ENCODE results near the gene ANKRD63.

Gene ANKRD63

DNA sequence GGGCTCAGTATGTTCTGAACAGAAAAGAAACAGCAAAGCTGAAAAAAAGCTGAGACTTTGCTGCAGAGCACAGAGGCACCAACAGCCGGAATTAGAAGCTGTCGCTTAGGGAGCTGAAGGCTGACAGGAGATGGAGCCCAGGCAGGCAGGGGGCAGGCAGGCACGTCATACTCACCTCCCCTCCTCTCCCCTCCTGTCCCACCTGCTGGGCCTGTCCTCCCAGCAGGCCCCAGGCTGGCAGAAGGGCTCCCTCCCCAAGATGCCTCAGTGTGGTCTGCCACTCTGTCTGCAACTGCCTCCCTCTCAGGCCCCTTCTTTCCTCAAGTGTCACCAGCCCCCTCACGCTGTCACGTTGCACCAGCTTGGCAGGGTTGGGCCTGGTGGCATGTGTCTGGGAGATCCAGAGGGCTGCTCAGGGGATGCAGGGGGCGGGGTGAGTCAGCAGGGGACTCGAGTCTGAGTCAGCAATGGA, 3.2 kb upstream of the ANKRD63 start:
- Histone ChIP-seq H3K4me1 (ENCODE audit: control insufficient read depth, insufficient read depth, low read length) (peaks cover 63% of the 10 kb centered on the region), H3K36me3 (ENCODE audit: control insufficient read depth in 2 of 2, insufficient read depth in 2 of 2, low read length in 2 of 2) (no peaks in the 10 kb centered on the region), H3K9me3 (ENCODE audit: control insufficient read depth in 2 of 2, low read length in 2 of 2) (no peaks in the 10 kb centered on the region), H3K4me3 (ENCODE audit: low read length in 2 of 2) (no peak overlapping the region), H3K27me3 (ENCODE audit: control insufficient read depth in 1 of 2, insufficient read depth in 2 of 2, low read length in 2 of 2) (peaks cover 3 to 23% of the 10 kb centered on the region in 2 donors), H3K9ac (ENCODE audit: low read length in 2 of 2) (no peak overlapping the region), H3K27ac (ENCODE audit: low read length) (peak overlapping the region; percentile 62)

DNA sequence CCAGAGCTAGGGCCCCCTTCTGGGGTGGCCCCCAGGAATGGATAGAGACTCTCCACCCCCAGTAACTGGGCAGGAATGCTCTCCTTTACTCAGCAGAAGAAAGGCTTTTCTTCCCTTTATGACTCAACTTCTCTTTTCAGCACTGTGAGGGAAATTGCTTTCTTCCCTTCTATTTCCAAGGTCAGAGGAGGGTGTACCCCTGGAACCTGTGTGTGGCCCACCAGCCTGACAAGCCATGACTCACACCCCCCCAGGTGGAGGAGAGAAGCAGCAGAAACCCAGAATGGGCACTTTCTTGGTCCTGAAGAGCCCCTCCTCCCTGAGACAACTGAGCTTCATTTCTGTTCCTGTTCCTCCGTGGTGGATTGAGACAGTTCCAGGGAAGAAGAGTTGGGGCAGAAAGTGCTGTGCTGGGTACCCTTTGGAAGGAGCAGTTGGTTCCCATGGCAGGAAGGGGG, 2.7 kb upstream of the ANKRD63 start:
- H3K4me3 ChIP-seq (ENCODE audit: low read length in 2 of 2), result no peak overlapping the region
- peaks cover 60% of the 10 kb centered on the region for H3K4me1 ChIP-seq (ENCODE audit: control insufficient read depth, insufficient read depth, low read length)
- no peaks in the 10 kb centered on the region for H3K9me3 ChIP-seq (ENCODE audit: control insufficient read depth in 2 of 2, low read length in 2 of 2)
- peaks cover 8 to 29% of the 10 kb centered on the region in 2 donors for H3K27me3 ChIP-seq (ENCODE audit: control insufficient read depth in 1 of 2, insufficient read depth in 2 of 2, low read length in 2 of 2)
- no peaks in the 10 kb centered on the region for H3K36me3 ChIP-seq (ENCODE audit: control insufficient read depth in 2 of 2, insufficient read depth in 2 of 2, low read length in 2 of 2)
- H3K9ac ChIP-seq (ENCODE audit: low read length in 2 of 2), result no peak overlapping the region
- H3K27ac ChIP-seq (ENCODE audit: low read length), result peak overlapping the region; percentile 62

DNA sequence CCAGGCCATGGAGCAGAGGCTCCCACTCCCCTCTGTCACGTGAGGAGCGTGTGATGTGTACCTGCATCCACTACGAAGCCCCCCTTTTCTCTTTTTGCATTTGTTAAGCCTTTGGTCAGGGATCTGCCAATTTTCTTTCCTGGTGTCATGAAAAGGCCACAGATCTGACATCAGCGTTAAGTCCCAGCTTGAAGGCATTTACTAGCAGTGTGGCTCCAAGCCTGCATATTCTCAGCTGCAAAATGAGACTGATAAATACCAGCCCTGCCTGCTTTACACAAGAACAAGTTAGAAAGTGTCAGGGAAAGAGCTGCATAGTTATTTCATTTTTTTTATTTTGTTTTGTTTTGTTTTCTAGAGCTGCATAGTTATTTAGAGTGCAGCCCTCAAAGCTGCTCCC, 2.3 kb upstream of the ANKRD63 start:
- Histone ChIP-seq H3K36me3 (ENCODE audit: control insufficient read depth in 2 of 2, insufficient read depth in 2 of 2, low read length in 2 of 2) (no peaks in the 10 kb centered on the region), H3K9me3 (ENCODE audit: control insufficient read depth in 2 of 2, low read length in 2 of 2) (no peaks in the 10 kb centered on the region), H3K9ac (ENCODE audit: low read length in 2 of 2) (peak overlapping the region in 1 of 2 donors; percentile 21), H3K4me3 (ENCODE audit: low read length in 2 of 2) (no peak overlapping the region), H3K27ac (ENCODE audit: low read length) (peak overlapping the region; percentile 62), H3K4me1 (ENCODE audit: control insufficient read depth, insufficient read depth, low read length) (peaks cover 60% of the 10 kb centered on the region), H3K27me3 (ENCODE audit: control insufficient read depth in 1 of 2, insufficient read depth in 2 of 2, low read length in 2 of 2) (peaks cover 10 to 33% of the 10 kb centered on the region in 2 donors)

DNA sequence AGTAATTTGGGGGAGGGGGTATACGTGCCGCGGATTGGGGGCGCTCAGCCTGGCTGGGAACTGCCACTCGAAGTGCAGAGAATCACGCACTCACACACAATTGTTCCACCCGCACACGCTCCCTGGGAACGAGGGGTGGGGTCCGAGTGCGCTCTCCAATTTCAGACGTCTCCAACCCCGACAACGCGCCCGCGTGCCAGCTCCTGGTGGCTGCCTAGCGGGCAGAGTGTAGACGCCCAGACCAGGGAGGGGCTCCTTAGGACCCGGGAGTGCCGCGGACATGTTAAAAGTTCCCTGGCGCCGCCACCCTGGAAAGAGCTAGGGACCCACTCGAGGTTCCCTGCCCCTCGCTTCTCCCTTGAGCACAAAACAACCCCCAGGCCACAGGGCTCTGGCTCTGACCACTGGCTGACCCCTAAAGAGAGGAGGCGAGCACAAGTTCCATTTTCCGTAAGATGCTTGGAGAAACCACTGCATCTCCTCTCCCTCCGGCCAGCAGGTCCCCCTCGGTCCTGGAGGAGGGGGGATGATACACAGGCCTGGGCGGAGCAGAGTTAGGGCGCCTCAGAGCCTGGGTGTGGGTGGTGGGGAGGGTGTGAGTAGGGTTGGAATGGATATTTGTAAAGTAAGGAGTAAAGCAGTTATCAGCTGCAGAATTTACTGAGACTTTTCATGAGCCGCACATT, 894 bp upstream of the ANKRD63 start:
- Histone ChIP-seq H3K9me3 (ENCODE audit: control insufficient read depth in 2 of 2, low read length in 2 of 2) (no peaks in the 10 kb centered on the region), H3K4me3 (ENCODE audit: low read length in 2 of 2) (no peak overlapping the region), H3K36me3 (ENCODE audit: control insufficient read depth in 2 of 2, insufficient read depth in 2 of 2, low read length in 2 of 2) (no peaks in the 10 kb centered on the region), H3K4me1 (ENCODE audit: control insufficient read depth, insufficient read depth, low read length) (peaks cover 59% of the 10 kb centered on the region), H3K27ac (ENCODE audit: low read length) (no peak overlapping the region), H3K9ac (ENCODE audit: low read length in 2 of 2) (no peak overlapping the region), H3K27me3 (ENCODE audit: control insufficient read depth in 1 of 2, insufficient read depth in 2 of 2, low read length in 2 of 2) (peaks cover 10 to 45% of the 10 kb centered on the region in 2 donors)

DNA sequence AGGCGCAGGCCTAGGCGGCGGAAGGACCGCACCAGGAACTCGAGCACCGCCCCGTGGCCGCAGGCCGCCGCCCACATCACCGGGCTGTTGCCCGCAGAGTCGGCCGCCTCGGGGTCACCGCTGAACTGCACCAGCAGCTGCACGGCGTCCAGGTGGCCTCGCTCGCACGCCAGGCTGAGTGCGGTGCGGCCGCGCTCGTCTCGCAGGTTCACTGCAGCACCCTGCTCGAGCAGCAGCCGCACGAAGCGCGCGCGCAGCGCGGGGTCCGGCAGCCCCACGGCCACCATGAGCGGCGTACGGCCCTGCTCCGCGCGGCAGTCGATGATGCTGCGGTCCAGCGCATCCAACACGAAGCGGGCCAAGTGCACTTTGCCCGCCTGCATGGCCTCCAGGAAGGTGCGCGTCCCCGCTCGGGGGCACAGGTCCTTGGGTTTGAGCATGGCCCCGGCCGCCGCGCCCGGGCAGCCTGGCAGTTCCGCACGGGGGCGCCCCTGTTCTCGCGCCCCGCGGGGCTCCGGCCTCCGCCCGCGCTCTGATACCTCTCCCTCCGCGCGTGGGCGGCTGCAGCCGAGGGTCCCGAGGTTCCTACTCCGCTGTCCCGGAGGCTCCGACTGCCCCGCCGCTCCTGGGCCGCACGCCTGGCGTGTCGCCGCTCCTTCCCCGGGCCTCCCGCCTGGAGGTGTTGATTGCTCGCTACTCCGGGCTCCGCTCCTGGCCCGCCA, 556 bp downstream of the ANKRD63 start:
- no peak overlapping the region for H3K27ac ChIP-seq (ENCODE audit: low read length)
- H3K4me1 ChIP-seq (ENCODE audit: control insufficient read depth, insufficient read depth, low read length), result peaks cover 55% of the 10 kb centered on the region
- no peak overlapping the region for H3K9ac ChIP-seq (ENCODE audit: low read length in 2 of 2)
- no peaks in the 10 kb centered on the region for H3K36me3 ChIP-seq (ENCODE audit: control insufficient read depth in 2 of 2, insufficient read depth in 2 of 2, low read length in 2 of 2)
- peaks cover 12 to 49% of the 10 kb centered on the region in 2 donors for H3K27me3 ChIP-seq (ENCODE audit: control insufficient read depth in 1 of 2, insufficient read depth in 2 of 2, low read length in 2 of 2)
- H3K9me3 ChIP-seq (ENCODE audit: control insufficient read depth in 2 of 2, low read length in 2 of 2), result no peaks in the 10 kb centered on the region
- H3K4me3 ChIP-seq (ENCODE audit: low read length in 2 of 2), result peak overlapping the region; percentile 53 to 74

DNA sequence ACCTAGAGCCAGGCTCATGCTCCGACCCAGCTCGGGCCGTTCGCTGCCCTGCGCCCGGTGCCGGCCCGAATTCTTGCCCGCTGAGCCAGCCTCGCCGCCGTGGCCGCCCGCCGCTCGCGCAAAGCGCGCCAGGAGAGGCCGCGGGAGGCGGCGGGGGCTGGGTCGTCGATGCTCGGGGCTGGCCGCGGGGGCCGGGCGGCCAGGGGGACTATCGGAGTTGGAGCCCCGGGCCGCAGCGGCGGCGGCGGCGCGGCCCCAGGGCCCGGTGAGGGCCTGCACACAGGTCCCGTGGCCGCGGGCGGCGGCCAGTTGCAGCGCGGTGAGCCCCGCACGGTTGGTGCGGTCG, 1.1 kb downstream of the ANKRD63 start:
- Histone ChIP-seq H3K4me1 (ENCODE audit: control insufficient read depth, insufficient read depth, low read length) (peaks cover 55% of the 10 kb centered on the region), H3K9ac (ENCODE audit: low read length in 2 of 2) (no peak overlapping the region), H3K27ac (ENCODE audit: low read length) (no peak overlapping the region), H3K9me3 (ENCODE audit: control insufficient read depth in 2 of 2, low read length in 2 of 2) (no peaks in the 10 kb centered on the region), H3K4me3 (ENCODE audit: low read length in 2 of 2) (peak overlapping the region; percentile 53 to 74), H3K36me3 (ENCODE audit: control insufficient read depth in 2 of 2, insufficient read depth in 2 of 2, low read length in 2 of 2) (no peaks in the 10 kb centered on the region), H3K27me3 (ENCODE audit: control insufficient read depth in 1 of 2, insufficient read depth in 2 of 2, low read length in 2 of 2) (peaks cover 12 to 49% of the 10 kb centered on the region in 2 donors)

DNA sequence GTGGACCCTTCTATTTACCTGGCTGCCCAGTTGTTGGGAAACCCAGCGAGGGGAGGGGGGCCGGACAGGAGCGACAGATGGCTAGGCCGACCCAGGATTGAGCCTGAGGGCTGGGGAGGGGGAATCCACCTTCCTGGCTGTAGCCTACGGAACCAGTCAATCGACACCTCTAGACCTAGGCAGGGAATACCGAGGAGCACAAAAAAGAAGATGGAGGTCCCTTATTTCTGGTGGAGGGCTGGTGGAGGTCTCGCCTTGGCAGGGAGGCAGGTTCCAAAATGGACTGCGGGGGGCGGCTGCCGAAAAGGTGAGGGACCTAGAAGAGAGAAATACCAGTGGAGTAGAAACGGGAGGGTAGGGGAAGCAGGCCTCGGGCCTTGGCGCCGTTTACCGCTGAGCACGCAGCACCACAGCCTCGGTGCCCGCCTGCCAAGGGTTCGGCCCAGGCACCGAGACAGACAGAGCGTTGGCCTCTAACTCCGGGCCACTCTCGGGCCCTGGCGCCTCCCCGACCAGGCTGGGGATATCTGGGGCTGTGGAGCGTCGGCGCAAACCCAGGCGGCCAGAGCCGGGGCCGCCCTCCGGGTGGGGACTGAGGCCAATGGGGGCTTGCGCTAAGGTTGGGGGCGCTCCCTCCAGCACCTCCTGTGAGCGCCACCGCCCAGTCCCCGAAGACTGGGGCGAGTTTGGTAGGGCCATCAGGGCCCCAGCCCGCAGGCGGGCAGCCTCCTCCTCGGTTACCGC, 1.6 kb downstream of the ANKRD63 start:
- Histone ChIP-seq H3K27ac (ENCODE audit: low read length) (no peak overlapping the region), H3K4me3 (ENCODE audit: low read length in 2 of 2) (no peak overlapping the region), H3K36me3 (ENCODE audit: control insufficient read depth in 2 of 2, insufficient read depth in 2 of 2, low read length in 2 of 2) (no peaks in the 10 kb centered on the region), H3K9ac (ENCODE audit: low read length in 2 of 2) (no peak overlapping the region), H3K4me1 (ENCODE audit: control insufficient read depth, insufficient read depth, low read length) (peaks cover 51% of the 10 kb centered on the region), H3K27me3 (ENCODE audit: control insufficient read depth in 1 of 2, insufficient read depth in 2 of 2, low read length in 2 of 2) (peaks cover 12 to 49% of the 10 kb centered on the region in 2 donors), H3K9me3 (ENCODE audit: control insufficient read depth in 2 of 2, low read length in 2 of 2) (no peaks in the 10 kb centered on the region)

DNA sequence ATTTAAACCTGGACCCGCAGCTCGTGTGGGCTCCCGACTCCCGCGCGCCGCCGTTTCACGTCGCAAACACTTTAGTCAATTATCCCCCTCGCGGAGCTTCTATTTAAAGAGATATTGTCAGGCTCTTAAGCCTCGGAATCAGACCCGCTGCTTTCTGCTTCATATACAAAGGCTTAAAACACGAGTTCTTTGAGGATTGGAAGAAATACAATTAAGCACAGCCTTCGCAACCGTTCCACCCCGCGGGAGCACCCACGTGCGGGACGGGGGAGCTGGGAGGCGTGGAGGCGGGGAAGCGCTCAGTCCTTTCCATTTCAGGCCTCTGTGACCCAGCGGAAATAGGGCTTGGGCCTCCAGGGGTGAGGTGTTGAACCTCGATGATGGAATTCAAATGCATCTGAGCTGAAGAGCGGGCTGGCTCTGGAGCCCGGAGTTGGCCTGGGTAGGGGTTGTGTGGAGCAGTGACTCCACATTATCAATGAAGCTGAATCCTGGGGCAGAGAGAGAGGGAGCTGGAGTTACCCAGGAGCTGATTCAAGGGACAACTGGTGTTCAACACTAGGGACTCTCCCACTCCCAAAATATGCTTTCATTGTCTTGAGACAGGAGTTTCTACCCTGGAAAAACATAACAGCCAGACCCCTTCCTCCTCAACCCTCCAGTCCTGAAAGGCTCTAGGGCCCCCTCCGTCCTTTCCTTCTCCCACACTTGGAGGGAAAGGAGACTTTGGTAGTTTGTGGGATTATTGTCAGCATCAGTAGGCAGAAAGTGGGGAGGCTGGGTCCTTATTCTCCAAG, 2.4 kb downstream of the ANKRD63 start:
- Histone ChIP-seq H3K9ac (ENCODE audit: low read length in 2 of 2) (no peak overlapping the region), H3K36me3 (ENCODE audit: control insufficient read depth in 2 of 2, insufficient read depth in 2 of 2, low read length in 2 of 2) (no peaks in the 10 kb centered on the region), H3K9me3 (ENCODE audit: control insufficient read depth in 2 of 2, low read length in 2 of 2) (no peaks in the 10 kb centered on the region), H3K27ac (ENCODE audit: low read length) (no peak overlapping the region), H3K27me3 (ENCODE audit: control insufficient read depth in 1 of 2, insufficient read depth in 2 of 2, low read length in 2 of 2) (peaks cover 12 to 49% of the 10 kb centered on the region in 2 donors), H3K4me1 (ENCODE audit: control insufficient read depth, insufficient read depth, low read length) (peaks cover 44% of the 10 kb centered on the region), H3K4me3 (ENCODE audit: low read length in 2 of 2) (no peak overlapping the region)

DNA sequence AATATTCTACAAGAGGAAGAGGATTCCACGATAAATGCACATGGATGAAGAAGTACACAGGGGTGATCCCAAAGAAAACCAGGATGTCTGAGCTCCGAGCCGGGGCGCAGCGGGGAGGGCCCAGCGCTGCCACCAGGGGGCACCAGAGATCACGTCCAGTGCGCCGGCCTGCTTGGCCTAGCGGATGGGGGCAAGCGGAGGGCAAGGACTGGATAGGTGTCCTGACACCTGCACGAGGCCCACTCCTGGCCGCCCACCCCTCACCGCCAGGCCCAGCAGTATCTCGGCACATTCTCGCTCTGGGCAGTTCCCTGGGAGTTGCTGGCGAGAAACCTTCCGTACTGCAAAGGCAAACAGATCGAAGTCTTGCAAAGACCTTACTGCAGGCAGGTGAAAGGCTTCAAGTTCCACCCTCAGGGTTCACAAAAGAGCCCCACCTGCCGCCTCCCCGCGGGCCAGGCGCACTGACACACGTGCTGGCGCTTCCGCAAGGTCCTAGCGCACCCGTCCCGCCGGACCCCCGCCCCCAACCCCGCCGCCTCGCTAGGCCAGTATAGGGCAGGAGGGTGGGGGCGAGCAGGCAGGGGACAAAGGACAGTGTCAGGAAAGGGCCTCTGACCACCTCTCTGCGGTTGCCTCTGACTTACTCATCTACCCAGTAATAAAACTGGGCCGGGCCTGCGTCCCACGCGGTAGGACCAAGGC, 3.3 kb downstream of the ANKRD63 start:
- peaks cover 37% of the 10 kb centered on the region for H3K4me1 ChIP-seq (ENCODE audit: control insufficient read depth, insufficient read depth, low read length)
- H3K9me3 ChIP-seq (ENCODE audit: control insufficient read depth in 2 of 2, low read length in 2 of 2), result no peaks in the 10 kb centered on the region
- H3K9ac ChIP-seq (ENCODE audit: low read length in 2 of 2), result no peak overlapping the region
- no peaks in the 10 kb centered on the region for H3K36me3 ChIP-seq (ENCODE audit: control insufficient read depth in 2 of 2, insufficient read depth in 2 of 2, low read length in 2 of 2)
- no peak overlapping the region for H3K27ac ChIP-seq (ENCODE audit: low read length)
- H3K27me3 ChIP-seq (ENCODE audit: control insufficient read depth in 1 of 2, insufficient read depth in 2 of 2, low read length in 2 of 2), result peaks cover 12 to 49% of the 10 kb centered on the region in 2 donors
- H3K4me3 ChIP-seq (ENCODE audit: low read length in 2 of 2), result peak overlapping the region in 1 of 2 donors; percentile 29

DNA sequence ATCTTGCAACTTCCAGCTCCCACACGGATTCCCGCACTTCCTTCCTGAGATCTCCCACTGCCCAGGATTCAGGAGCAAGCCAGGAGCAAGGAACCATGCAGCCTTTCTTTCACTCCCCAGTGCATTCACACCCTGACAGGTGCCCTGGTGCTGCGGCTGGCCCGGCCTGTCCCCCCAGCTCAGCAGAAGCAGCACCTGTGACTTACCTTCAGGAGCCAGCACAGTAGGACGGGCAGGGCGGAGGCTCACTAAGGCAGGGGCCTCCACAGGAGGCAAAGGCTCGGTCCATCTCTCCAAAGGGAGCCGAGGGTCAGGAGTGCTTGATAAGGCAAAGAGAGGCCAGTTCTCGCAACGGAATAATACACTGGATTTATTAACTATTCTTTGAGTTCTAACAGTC, 4.8 kb downstream of the ANKRD63 start:
- Histone ChIP-seq H3K27me3 (ENCODE audit: control insufficient read depth in 1 of 2, insufficient read depth in 2 of 2, low read length in 2 of 2) (peaks cover 12 to 41% of the 10 kb centered on the region in 2 donors), H3K4me3 (ENCODE audit: low read length in 2 of 2) (no peak overlapping the region), H3K27ac (ENCODE audit: low read length) (no peak overlapping the region), H3K4me1 (ENCODE audit: control insufficient read depth, insufficient read depth, low read length) (peaks cover 26% of the 10 kb centered on the region), H3K36me3 (ENCODE audit: control insufficient read depth in 2 of 2, insufficient read depth in 2 of 2, low read length in 2 of 2) (no peaks in the 10 kb centered on the region), H3K9me3 (ENCODE audit: control insufficient read depth in 2 of 2, low read length in 2 of 2) (no peaks in the 10 kb centered on the region), H3K9ac (ENCODE audit: low read length in 2 of 2) (no peak overlapping the region)
